K562 (cell line): ENCODE data around the gene RARRES2. TPM values are rescaled to one million over a fixed set of nuclear protein-coding genes. Genes with fewer than 3 reads are reported as not detected.

Experiments
- BRF1 ChIP-seq: IDR thresholded peaks from 3 replicates; pipeline ENCODE4 v1.6.1; 2011; ENCODE audit warnings: borderline replicate concordance, mild to moderate bottlenecking; ENCODE audit not compliant: insufficient read length; ENCODE audit errors: extremely low read depth
- EP400 ChIP-seq: fragments of 450-650 bp; IDR thresholded peaks from 2 replicates; pipeline ENCODE4 v1.6.1; 2017; ENCODE audit warnings: antibody characterized with exemption, mild to moderate bottlenecking, moderate library complexity
- FOXK2 ChIP-seq, 2 experiments: fragments of 450-650 bp; IDR thresholded peaks in 1 of 2; conservative IDR thresholded peaks in 1 of 2; 2 replicates each; pipeline ENCODE4 v1.6.1; 2016; ENCODE audit warnings: low read depth in 2 of 2, mild to moderate bottlenecking in 1 of 2
- GTF2F1 ChIP-seq: IDR thresholded peaks from 2 replicates; pipeline ENCODE4 v1.6.1; 2011; ENCODE audit warnings: low read depth, low read length, improper control_type of control experiment
- HDAC3 ChIP-seq: fragments of 450-650 bp; IDR thresholded peaks from 2 replicates; pipeline ENCODE4 v1.6.1; 2018; ENCODE audit warnings: borderline replicate concordance, mild to moderate bottlenecking, moderate library complexity; ENCODE audit not compliant: partially characterized antibody
- HINFP ChIP-seq: fragments of 450-650 bp; conservative IDR thresholded peaks from 2 replicates; pipeline ENCODE4 v1.6.1; 2016; ENCODE audit warnings: missing genetic modification characterization, low read depth, mild to moderate bottlenecking, control low read depth, missing compliant biosample characterization
- HLTF ChIP-seq: fragments of 450-650 bp; IDR thresholded peaks from 2 replicates; pipeline ENCODE4 v1.6.1; 2016
- HNRNPUL1 ChIP-seq: fragments of 200-400 bp; formaldehyde crosslinking; IDR thresholded peaks from 2 replicates; pipeline ENCODE4 v1.6.1; 2017; ENCODE audit warnings: low read length
- MYNN ChIP-seq, 2 experiments: sonication (generic); formaldehyde crosslinking in 1 of 2; IDR thresholded peaks; 2 replicates each; pipeline versions ENCODE4 v1.5.0 to v1.6.1; 2016 to 2020; ENCODE audit warnings: antibody characterized with exemption in 1 of 2, missing genetic modification reagents in 1 of 2
- NFE2L1 ChIP-seq: fragments of 450-650 bp; IDR thresholded peaks from 2 replicates; pipeline ENCODE4 v1.6.1; 2016; ENCODE audit warnings: missing genetic modification characterization, low read depth, mild to moderate bottlenecking, missing compliant biosample characterization, moderate library complexity, borderline replicate concordance
- RFX7 ChIP-seq: fragments of 250-450 bp; sonication (Bioruptor Pico); IDR thresholded peaks from 2 replicates; pipeline ENCODE4 v1.5.1; 2021; ENCODE audit warnings: mild to moderate bottlenecking
- SLC30A9 ChIP-seq: fragments of 250-450 bp; sonication (Bioruptor Pico); IDR thresholded peaks from 2 replicates; pipeline ENCODE4 v1.8.0; 2022; ENCODE audit warnings: mild to moderate bottlenecking, moderate library complexity
- ZNF311 ChIP-seq: fragments of 250-450 bp; sonication (Bioruptor Pico); IDR thresholded peaks from 2 replicates; pipeline ENCODE4 v1.4.0; 2020; ENCODE audit warnings: mild to moderate bottlenecking, moderate library complexity
- ZNF668 ChIP-seq: fragments of 250-450 bp; sonication (Bioruptor Pico); IDR thresholded peaks from 2 replicates; pipeline ENCODE4 v1.8.0; 2022; ENCODE audit warnings: mild to moderate bottlenecking, inconsistent platforms
- ZNF717 ChIP-seq: fragments of 250-450 bp; sonication (Bioruptor Pico); IDR thresholded peaks from 2 replicates; pipeline ENCODE4 v1.5.0; 2021
- ZNF785 ChIP-seq: fragments of 250-450 bp; sonication (Bioruptor Pico); IDR thresholded peaks from 2 replicates; pipeline ENCODE4 v1.4.0; 2020; ENCODE audit warnings: mild to moderate bottlenecking
- polyA plus RNA-seq, 8 experiments: library from polyadenylated mRNA; depleted of rRNA in 4 of 8; stranded (reverse) in 5 of 8; unstranded in 3 of 8; fragments of >200 nt; fragmentation: Nextera tagmentation in 2 of 8; fragmentation: Illumina TruSeq in 1 of 8; extraction: Ambion mirVana in 2 of 8; extraction: Trizol in 1 of 8; gene quantifications; 2 replicates each; pipeline versions ENCODE4 v1.2.1 to v1.2.3, GENCODE V29; 2011 to 2014; ENCODE audit warnings: inconsistent platforms in 1 of 8, missing spikeins in 1 of 8
- total RNA-seq, 7 experiments: library from RNA; depleted of rRNA in 6 of 7; stranded (reverse); fragments of >200 nt in 6 of 7; fragmentation: Illumina TruSeq in 2 of 7; extraction: Trizol in 2 of 7; gene quantifications; 2 replicates each; pipeline versions ENCODE4 v1.2.1 to v1.2.3, GENCODE V29; 2011 to 2021; ENCODE audit warnings: low replicate concordance in 1 of 7
- TF ChIP-seq, protein P1 (sequence below), 2 experiments: IDR thresholded peaks; 2 replicates each; pipeline ENCODE4 v1.6.1; 2012; ENCODE audit warnings: improper control_type of control experiment in 2 of 2, low read depth in 2 of 2, low read length in 2 of 2, borderline replicate concordance in 1 of 2

RARRES2 gene
- total and polyA plus RNA-seq, 9 of the 15 experiments (the other 6 are each of a cell fraction or from before 2014, with no cell fraction given) = 0.11 to 1.7 (median 0.23) TPM; not detected in 6

- TF ChIP-seq FOXK2 (conservative IDR thresholded peaks at IDR 0.05 in 1 of 2, IDR thresholded peaks at IDR 0.05 in 1 of 2; ENCODE audit: low read depth in 2 of 2) = no peak
- TF ChIP-seq ZNF311 = no peak
- TF ChIP-seq BRF1 = no peak
- no peak for TF ChIP-seq RFX7 (CRISPR knock-in tag)
- TF ChIP-seq ZNF668 (CRISPR knock-in tag) = no peak
- no peak for TF ChIP-seq HINFP
- TF ChIP-seq SLC30A9 (CRISPR knock-in tag) = no peak
- no peak for TF ChIP-seq ZNF717 (CRISPR knock-in tag)
- no peak for TF ChIP-seq GTF2F1
- no peak for TF ChIP-seq HDAC3
- TF ChIP-seq MYNN (IDR thresholded peaks at IDR 0.05) = no peak
- no peak for TF ChIP-seq MYNN (CRISPR knock-in tag; IDR thresholded peaks at IDR 0.05)
- no peak for TF ChIP-seq NFE2L1 (tag)
- no peak for TF ChIP-seq HNRNPUL1
- TF ChIP-seq, protein P1, sequence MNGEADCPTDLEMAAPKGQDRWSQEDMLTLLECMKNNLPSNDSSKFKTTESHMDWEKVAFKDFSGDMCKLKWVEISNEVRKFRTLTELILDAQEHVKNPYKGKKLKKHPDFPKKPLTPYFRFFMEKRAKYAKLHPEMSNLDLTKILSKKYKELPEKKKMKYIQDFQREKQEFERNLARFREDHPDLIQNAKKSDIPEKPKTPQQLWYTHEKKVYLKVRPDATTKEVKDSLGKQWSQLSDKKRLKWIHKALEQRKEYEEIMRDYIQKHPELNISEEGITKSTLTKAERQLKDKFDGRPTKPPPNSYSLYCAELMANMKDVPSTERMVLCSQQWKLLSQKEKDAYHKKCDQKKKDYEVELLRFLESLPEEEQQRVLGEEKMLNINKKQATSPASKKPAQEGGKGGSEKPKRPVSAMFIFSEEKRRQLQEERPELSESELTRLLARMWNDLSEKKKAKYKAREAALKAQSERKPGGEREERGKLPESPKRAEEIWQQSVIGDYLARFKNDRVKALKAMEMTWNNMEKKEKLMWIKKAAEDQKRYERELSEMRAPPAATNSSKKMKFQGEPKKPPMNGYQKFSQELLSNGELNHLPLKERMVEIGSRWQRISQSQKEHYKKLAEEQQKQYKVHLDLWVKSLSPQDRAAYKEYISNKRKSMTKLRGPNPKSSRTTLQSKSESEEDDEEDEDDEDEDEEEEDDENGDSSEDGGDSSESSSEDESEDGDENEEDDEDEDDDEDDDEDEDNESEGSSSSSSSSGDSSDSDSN (IDR thresholded peaks at IDR 0.05; ENCODE audit: borderline replicate concordance in 1 of 2, low read depth in 2 of 2, low read length in 2 of 2) = no peak
- TF ChIP-seq ZNF785 = no peak
- TF ChIP-seq HLTF = no peak
- no peak for TF ChIP-seq EP400
These were observed 24.4 kb upstream of the RARRES2 start (continued) for GRCh38 chr7:150365673-150366398.
